OCI-LY7 (cell line): ENCODE measurements around the gene SMOC1. TPM values are rescaled to one million over a fixed set of nuclear protein-coding genes. Genes with fewer than 3 reads are reported as not detected.

Experiments
- BruUV-seq: library from RNA; stranded (reverse); fragments of 400-500 nt; replicated peaks from 2 replicates; lab custom pipeline; 2021; lab: Mats Ljungman, UMichigan
- CTCF ChIA-PET: fragments of 300-600 bp; sonication (Branson Sonifier 250); formaldehyde crosslinking; loops from one replicate; lab custom pipeline; 2022; ENCODE audit warnings: antibody characterized with exemption; ENCODE audit not compliant: unreplicated experiment; lab: Charles Lee
- POLR2A ChIA-PET: fragments of 300-600 bp; sonication (Branson Sonifier 250); formaldehyde crosslinking; loops from one replicate; lab custom pipeline; 2022; ENCODE audit warnings: antibody characterized with exemption; lab: Charles Lee
- DNase-seq: peaks from one replicate; pipeline ENCODE4 v3.0.0-alpha.2; 2015; ENCODE audit warnings: low spot score
- H2AFZ ChIP-seq: fragments of 200-600 bp; sonication (generic), shearing (Covaris generic); 2 replicates; pipeline ENCODE4 v1.6.1; 2014; ENCODE audit warnings: mild to moderate bottlenecking, antibody characterized with exemption, low read length, moderate library complexity
- H3K27ac ChIP-seq: fragments of 200-600 bp; sonication (generic); 2 replicates; pipeline ENCODE4 v1.5.1; 2014; ENCODE audit warnings: mixed run types, low read depth, mild to moderate bottlenecking, moderate library complexity, low read length, inconsistent platforms; ENCODE audit not compliant: poor library complexity, severe bottlenecking
- H3K36me3 ChIP-seq: fragments of 200-600 bp; sonication (generic); 2 replicates; pipeline ENCODE4 v1.6.1; 2014; ENCODE audit warnings: mild to moderate bottlenecking, antibody characterized with exemption, low read length, moderate library complexity, mixed read lengths; ENCODE audit not compliant: insufficient read depth
- H3K4me1 ChIP-seq: fragments of 200-600 bp; sonication (generic); 2 replicates; pipeline ENCODE4 v1.5.1; 2014; ENCODE audit warnings: mild to moderate bottlenecking, low read length; ENCODE audit not compliant: insufficient read depth, poor library complexity, severe bottlenecking
- H3K4me2 ChIP-seq: fragments of 200-600 bp; sonication (generic); 2 replicates; pipeline ENCODE4 v1.6.1; 2014; ENCODE audit warnings: mild to moderate bottlenecking, low read length
- H3K4me3 ChIP-seq: fragments of 200-600 bp; sonication (generic); 2 replicates; pipeline ENCODE4 v1.5.1; 2014; ENCODE audit warnings: mild to moderate bottlenecking, low read depth, low read length; ENCODE audit not compliant: poor library complexity, severe bottlenecking
- H3K79me2 ChIP-seq: fragments of 200-600 bp; sonication (generic); 2 replicates; pipeline ENCODE4 v1.6.1; 2016; ENCODE audit warnings: low read depth, mild to moderate bottlenecking, low read length, moderate library complexity, mixed read lengths; ENCODE audit not compliant: insufficient read depth
- H3K9me2 ChIP-seq: fragments of 200-600 bp; sonication (generic); 2 replicates; pipeline ENCODE4 v1.6.1; 2016; ENCODE audit warnings: mild to moderate bottlenecking, low read length, mixed read lengths; ENCODE audit not compliant: insufficient read depth
- H3K9me3 ChIP-seq: fragments of 200-600 bp; sonication (generic); 2 replicates; pipeline ENCODE4 v1.6.1; 2014; ENCODE audit warnings: mild to moderate bottlenecking, mixed run types, low read length, mixed read lengths
- H4K20me1 ChIP-seq: fragments of 200-600 bp; sonication (generic); 2 replicates; pipeline ENCODE4 v1.6.1; 2014; ENCODE audit warnings: mild to moderate bottlenecking, antibody characterized with exemption, low read length, moderate library complexity, mixed read lengths; ENCODE audit not compliant: insufficient read depth
- EZH2phosphoT487 ChIP-seq: fragments of 200-600 bp; sonication (generic); IDR thresholded peaks from 2 replicates; pipeline ENCODE4 v1.6.1; 2018; ENCODE audit warnings: low read depth, borderline replicate concordance, mild to moderate bottlenecking, mixed run types, antibody characterized with exemption, low read length, moderate library complexity, mixed read lengths
- intact Hi-C: fragments of 100-400 bp; cut with micrococcal nuclease; formaldehyde crosslinking; loops from one replicate; pipeline ENCODE4 v1.10.0; 2022; ENCODE audit not compliant: unreplicated experiment
- total RNA-seq, 2 experiments: library from RNA; depleted of rRNA in 1 of 2; stranded (reverse); fragments of >200 nt in 1 of 2; shearing (Covaris generic) in 1 of 2; gene quantifications; 2 replicates each; pipeline ENCODE4 v1.2.3, GENCODE V29; 2014 to 2022
- TF ChIP-seq, protein P1 (sequence below): fragments of 200-600 bp; sonication (generic); conservative IDR thresholded peaks from 2 replicates; pipeline ENCODE4 v1.5.1; 2014; ENCODE audit warnings: mild to moderate bottlenecking, antibody characterized with exemption, low read length, moderate library complexity, mixed read lengths

Gene SMOC1
- total RNA-seq, 2 experiments from 2014 or later: not detected

GRCh38 chr14:70069186-70069585 lies 190.0 kb downstream of the SMOC1 start:
- POLR2A ChIA-PET: no interaction called here
- Histone ChIP-seq H3K4me1 (no peaks in the 10 kb centered on the region), H3K9me3 (no peaks in the 10 kb centered on the region), H3K79me2 (no peaks in the 10 kb centered on the region), H4K20me1 (no peaks in the 10 kb centered on the region), H3K4me3 (no peak overlapping the region), H3K9me2 (no peaks in the 10 kb centered on the region), H3K27ac (no peak overlapping the region), H2AFZ (no peak overlapping the region), H3K4me2 (no peak overlapping the region), H3K36me3 (no peaks in the 10 kb centered on the region)
- TF ChIP-seq EZH2phosphoT487: no peak
- CTCF ChIA-PET: no interaction called here
- no TSS peak for BruUV-seq
- no peak for DNase-seq
- intact Hi-C loops: no loop called here

GRCh38 chr14:70073924-70074566 lies 194.8 kb downstream of the SMOC1 start:
- no peak overlapping the region for H2AFZ ChIP-seq
- POLR2A ChIA-PET: no interaction called here
- peak; percentile 54 for DNase-seq
- H3K79me2 ChIP-seq: no peaks in the 10 kb centered on the region
- no peaks in the 10 kb centered on the region for H3K4me1 ChIP-seq
- TF ChIP-seq, protein P1, sequence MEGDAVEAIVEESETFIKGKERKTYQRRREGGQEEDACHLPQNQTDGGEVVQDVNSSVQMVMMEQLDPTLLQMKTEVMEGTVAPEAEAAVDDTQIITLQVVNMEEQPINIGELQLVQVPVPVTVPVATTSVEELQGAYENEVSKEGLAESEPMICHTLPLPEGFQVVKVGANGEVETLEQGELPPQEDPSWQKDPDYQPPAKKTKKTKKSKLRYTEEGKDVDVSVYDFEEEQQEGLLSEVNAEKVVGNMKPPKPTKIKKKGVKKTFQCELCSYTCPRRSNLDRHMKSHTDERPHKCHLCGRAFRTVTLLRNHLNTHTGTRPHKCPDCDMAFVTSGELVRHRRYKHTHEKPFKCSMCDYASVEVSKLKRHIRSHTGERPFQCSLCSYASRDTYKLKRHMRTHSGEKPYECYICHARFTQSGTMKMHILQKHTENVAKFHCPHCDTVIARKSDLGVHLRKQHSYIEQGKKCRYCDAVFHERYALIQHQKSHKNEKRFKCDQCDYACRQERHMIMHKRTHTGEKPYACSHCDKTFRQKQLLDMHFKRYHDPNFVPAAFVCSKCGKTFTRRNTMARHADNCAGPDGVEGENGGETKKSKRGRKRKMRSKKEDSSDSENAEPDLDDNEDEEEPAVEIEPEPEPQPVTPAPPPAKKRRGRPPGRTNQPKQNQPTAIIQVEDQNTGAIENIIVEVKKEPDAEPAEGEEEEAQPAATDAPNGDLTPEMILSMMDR: peak; percentile 88
- no peak for TF ChIP-seq EZH2phosphoT487
- H3K9me3 ChIP-seq: no peaks in the 10 kb centered on the region
- H3K9me2 ChIP-seq: no peaks in the 10 kb centered on the region
- no peak overlapping the region for H3K4me3 ChIP-seq
- H3K4me2 ChIP-seq: no peak overlapping the region
- H3K27ac ChIP-seq: no peak overlapping the region
- no peaks in the 10 kb centered on the region for H3K36me3 ChIP-seq
- intact Hi-C loops: no loop called here
- no peaks in the 10 kb centered on the region for H4K20me1 ChIP-seq
- CTCF ChIA-PET: interaction anchor here (0.6 kb wide), 1 partner anchor 211 kb away, joined by 3 read pairs; no protein-coding TSS in a partner anchor
- BruUV-seq: no TSS peak

GRCh38 chr14:70077005-70077404 lies 197.8 kb downstream of the SMOC1 start:
- Histone ChIP-seq H2AFZ (no peak overlapping the region), H3K9me2 (no peaks in the 10 kb centered on the region), H3K36me3 (no peaks in the 10 kb centered on the region), H3K4me2 (no peak overlapping the region), H3K4me3 (no peak overlapping the region), H3K79me2 (no peaks in the 10 kb centered on the region), H3K27ac (no peak overlapping the region), H3K4me1 (no peaks in the 10 kb centered on the region), H3K9me3 (no peaks in the 10 kb centered on the region), H4K20me1 (no peaks in the 10 kb centered on the region)
- BruUV-seq: no TSS peak
- CTCF ChIA-PET: no interaction called here
- POLR2A ChIA-PET: no interaction called here
- intact Hi-C loops: no loop called here
- DNase-seq: no peak
- TF ChIP-seq, protein P1: no peak
- TF ChIP-seq EZH2phosphoT487: no peak
